PC-3 (cell line): Measurements from ENCODE around the gene GTF3A. TPM values are rescaled to one million over a fixed set of nuclear protein-coding genes. Genes with fewer than 3 reads are reported as not detected.

Experiments used
- ATAC-seq: fragments of 200-7000 bp; cut with Tn5 transposase; 2 replicates; pipeline ENCODE4 v1.9.1; 2020; ENCODE audit warnings: mild to moderate bottlenecking, moderate library complexity
- BruUV-seq: library from RNA; stranded (reverse); fragments of 400-500 nt; replicated peaks from 2 replicates; lab custom pipeline; 2021; lab: Mats Ljungman, UMichigan
- CTCF ChIA-PET: fragments of 300-600 bp; sonication (Branson Sonifier 250); formaldehyde crosslinking; loops from one replicate; lab custom pipeline; 2022; ENCODE audit warnings: antibody characterized with exemption; lab: Charles Lee
- POLR2A ChIA-PET: fragments of 300-600 bp; sonication (Branson Sonifier 250); formaldehyde crosslinking; loops from one replicate; lab custom pipeline; 2022; ENCODE audit warnings: antibody characterized with exemption; ENCODE audit not compliant: unreplicated experiment; lab: Charles Lee
- DNase-seq: peaks from one replicate; pipeline ENCODE4 v3.0.0-alpha.2; 2015
- H2AFZ ChIP-seq: fragments of 300-600 bp; sonication (generic); 2 replicates; pipeline ENCODE4 v1.6.0; 2016; ENCODE audit warnings: antibody characterized with exemption, low read length
- H3F3A ChIP-seq: fragments of 300-600 bp; sonication (generic); one replicate; pipeline ENCODE4 v1.6.0; 2017; ENCODE audit warnings: antibody characterized with exemption, low read length, control low read depth, mild to moderate bottlenecking; ENCODE audit not compliant: unreplicated experiment
- H3K27ac ChIP-seq: fragments of 300-600 bp; sonication (generic); 2 replicates; pipeline ENCODE4 v1.5.1; 2016; ENCODE audit warnings: mild to moderate bottlenecking, low read length
- H3K27me3 ChIP-seq: fragments of 300-600 bp; sonication (generic); 2 replicates; pipeline ENCODE4 v1.6.1; 2016; ENCODE audit warnings: low read length, mixed read lengths
- H3K36me3 ChIP-seq: fragments of 300-600 bp; sonication (generic); 2 replicates; pipeline ENCODE4 v1.6.1; 2016; ENCODE audit warnings: low read depth, mixed run types, low read length, mixed read lengths
- H3K4me1 ChIP-seq: fragments of 300-600 bp; sonication (generic); 2 replicates; pipeline ENCODE4 v1.5.1; 2016; ENCODE audit warnings: low read length; ENCODE audit not compliant: insufficient read depth
- H3K4me2 ChIP-seq: fragments of 300-600 bp; sonication (generic); 2 replicates; pipeline ENCODE4 v1.6.0; 2016; ENCODE audit warnings: low read length
- H3K4me3 ChIP-seq: fragments of 300-600 bp; sonication (generic); 2 replicates; pipeline ENCODE4 v1.5.1; 2016; ENCODE audit warnings: mild to moderate bottlenecking, low read length, mixed read lengths
- H3K79me2 ChIP-seq: fragments of 300-600 bp; sonication (generic); 2 replicates; pipeline ENCODE4 v1.6.1; 2017; ENCODE audit warnings: low read length, mixed read lengths
- H3K9ac ChIP-seq: fragments of 300-600 bp; sonication (generic); 2 replicates; pipeline ENCODE4 v1.6.0; 2016; ENCODE audit warnings: mild to moderate bottlenecking, low read length
- H3K9me2 ChIP-seq: fragments of 300-600 bp; sonication (generic); replicated peaks from 2 replicates; pipeline ENCODE4 v1.6.1; 2016; ENCODE audit warnings: mixed run types, low read length, mixed read lengths
- H3K9me3 ChIP-seq: fragments of 300-600 bp; sonication (generic); 2 replicates; pipeline ENCODE4 v1.6.1; 2016; ENCODE audit warnings: low read length, mixed read lengths
- H4K20me1 ChIP-seq: fragments of 300-600 bp; sonication (generic); 2 replicates; pipeline ENCODE4 v1.6.1; 2016; ENCODE audit warnings: low read length, mixed read lengths
- EZH2 ChIP-seq: fragments of 300-600 bp; sonication (generic); IDR thresholded peaks from one replicate; pipeline ENCODE4 v1.6.1; 2017; ENCODE audit warnings: antibody characterized with exemption, mild to moderate bottlenecking, low read length; ENCODE audit not compliant: unreplicated experiment
- EZH2phosphoT487 ChIP-seq: fragments of 300-600 bp; sonication (generic); IDR thresholded peaks from 2 replicates; pipeline ENCODE4 v1.6.1; 2018; ENCODE audit warnings: mild to moderate bottlenecking, antibody characterized with exemption, low read length, borderline replicate concordance
- intact Hi-C: fragments of 100-400 bp; cut with micrococcal nuclease; formaldehyde crosslinking; loops from 2 replicates; pipeline ENCODE4 v1.9.0; 2023
- total RNA-seq: library from RNA; depleted of rRNA; stranded (reverse); fragments of >200 nt; gene quantifications from 2 replicates; pipeline ENCODE4 v1.2.3, GENCODE V29; 2014
- TF ChIP-seq, protein P1 (sequence below): fragments of 300-600 bp; sonication (generic); conservative IDR thresholded peaks from 2 replicates; pipeline ENCODE4 v1.5.1; 2017; ENCODE audit warnings: antibody characterized with exemption, low read depth, mild to moderate bottlenecking, low read length

The GTF3A gene
- total RNA-seq, 1 experiment from 2014 or later: 201 TPM

DNA sequence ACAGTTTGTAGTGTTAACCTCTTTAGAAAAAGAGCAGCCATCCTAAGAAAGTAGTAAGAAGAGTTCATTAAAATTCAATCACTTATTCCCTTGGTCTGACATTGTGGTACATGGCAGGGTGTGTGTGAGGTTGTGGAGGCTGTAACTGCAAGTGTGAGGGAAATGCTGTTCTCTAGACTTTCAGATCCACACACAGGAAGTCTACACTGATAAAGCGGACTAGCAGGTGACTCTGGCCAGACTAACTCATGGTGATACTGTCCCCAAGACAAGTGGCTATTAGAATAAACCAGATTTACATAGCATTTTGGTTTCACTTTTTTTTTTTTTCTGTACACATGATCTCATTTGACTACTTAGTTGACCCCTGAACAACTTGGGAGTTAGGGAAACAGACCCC is 16.0 kb downstream of the GTF3A start:
- no peaks in the 10 kb centered on the region for H3K9me2 ChIP-seq
- H3K36me3 ChIP-seq: peaks cover 10% of the 10 kb centered on the region; the same call in 1 of the 2 replicates
- no peaks in the 10 kb centered on the region for H4K20me1 ChIP-seq
- H2AFZ ChIP-seq: no peak overlapping the region
- no peak overlapping the region for H3K4me3 ChIP-seq
- no peak for DNase-seq
- no peak overlapping the region for H3K4me2 ChIP-seq
- no TSS peak for BruUV-seq
- ATAC-seq: no peak
- H3K9me3 ChIP-seq: no peaks in the 10 kb centered on the region
- intact Hi-C loops: no loop called here
- no peak overlapping the region for H3K9ac ChIP-seq
- H3K27me3 ChIP-seq: no peaks in the 10 kb centered on the region
- no peak for TF ChIP-seq EZH2phosphoT487
- no peak for TF ChIP-seq EZH2
- TF ChIP-seq, protein P1, sequence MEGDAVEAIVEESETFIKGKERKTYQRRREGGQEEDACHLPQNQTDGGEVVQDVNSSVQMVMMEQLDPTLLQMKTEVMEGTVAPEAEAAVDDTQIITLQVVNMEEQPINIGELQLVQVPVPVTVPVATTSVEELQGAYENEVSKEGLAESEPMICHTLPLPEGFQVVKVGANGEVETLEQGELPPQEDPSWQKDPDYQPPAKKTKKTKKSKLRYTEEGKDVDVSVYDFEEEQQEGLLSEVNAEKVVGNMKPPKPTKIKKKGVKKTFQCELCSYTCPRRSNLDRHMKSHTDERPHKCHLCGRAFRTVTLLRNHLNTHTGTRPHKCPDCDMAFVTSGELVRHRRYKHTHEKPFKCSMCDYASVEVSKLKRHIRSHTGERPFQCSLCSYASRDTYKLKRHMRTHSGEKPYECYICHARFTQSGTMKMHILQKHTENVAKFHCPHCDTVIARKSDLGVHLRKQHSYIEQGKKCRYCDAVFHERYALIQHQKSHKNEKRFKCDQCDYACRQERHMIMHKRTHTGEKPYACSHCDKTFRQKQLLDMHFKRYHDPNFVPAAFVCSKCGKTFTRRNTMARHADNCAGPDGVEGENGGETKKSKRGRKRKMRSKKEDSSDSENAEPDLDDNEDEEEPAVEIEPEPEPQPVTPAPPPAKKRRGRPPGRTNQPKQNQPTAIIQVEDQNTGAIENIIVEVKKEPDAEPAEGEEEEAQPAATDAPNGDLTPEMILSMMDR: no peak
- ChIA-PET CTCF (no interaction called here), POLR2A (no interaction called here)
- no peaks in the 10 kb centered on the region for H3F3A ChIP-seq
- H3K79me2 ChIP-seq: peaks cover 10% of the 10 kb centered on the region
- H3K4me1 ChIP-seq: no peaks in the 10 kb centered on the region
- no peak overlapping the region for H3K27ac ChIP-seq

- BruUV-seq: no TSS peak
- CTCF ChIA-PET: no interaction called here
- intact Hi-C loops: no loop called here
- H3K27ac ChIP-seq: no peak overlapping the region
- no peak overlapping the region for H3K9ac ChIP-seq
- H3K9me2 ChIP-seq: no peaks in the 10 kb centered on the region
- H3K4me1 ChIP-seq: no peaks in the 10 kb centered on the region
- no peak overlapping the region for H3K4me3 ChIP-seq
- no peak overlapping the region for H2AFZ ChIP-seq
- ATAC-seq (no peak), DNase-seq (no peak)
- no peaks in the 10 kb centered on the region for H3K27me3 ChIP-seq
- TF ChIP-seq, protein P1: no peak
- TF ChIP-seq EZH2phosphoT487 (no peak), EZH2 (no peak)
- H3K9me3 ChIP-seq: no peaks in the 10 kb centered on the region
- no peaks in the 10 kb centered on the region for H3K36me3 ChIP-seq
- peaks cover 23% of the 10 kb centered on the region for H3K79me2 ChIP-seq
- no peaks in the 10 kb centered on the region for H3F3A ChIP-seq
- H3K4me2 ChIP-seq: no peak overlapping the region
- H4K20me1 ChIP-seq: no peaks in the 10 kb centered on the region
- POLR2A ChIA-PET: no interaction called here
These were observed 17.7 kb downstream of the GTF3A start for GRCh38 chr13:27442071-27442647.

DNA sequence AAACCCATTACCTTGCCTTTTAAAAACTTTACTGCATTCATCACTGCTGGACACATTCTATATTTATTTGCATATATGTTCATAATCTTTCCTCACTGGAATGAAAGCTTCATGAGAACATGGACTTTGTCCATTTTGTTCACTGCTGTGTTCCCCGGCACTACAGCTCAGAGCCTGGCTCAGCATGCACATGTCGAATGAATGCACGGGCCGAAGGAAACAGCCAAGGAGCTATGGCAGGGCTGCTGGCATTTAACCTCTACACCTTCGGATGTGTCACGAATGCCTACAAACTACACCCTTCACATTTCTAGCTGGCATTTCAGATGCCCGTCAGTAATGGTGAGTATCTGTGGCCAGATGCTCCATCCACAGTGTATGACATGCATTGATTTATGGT is 18.4 kb downstream of the GTF3A start:
- Histone ChIP-seq H3K4me1 (no peaks in the 10 kb centered on the region), H3K9me3 (no peaks in the 10 kb centered on the region), H3K27ac (no peak overlapping the region), H3K9me2 (no peaks in the 10 kb centered on the region), H3K4me3 (no peak overlapping the region), H2AFZ (no peak overlapping the region), H3K79me2 (peaks cover 30% of the 10 kb centered on the region), H3K9ac (no peak overlapping the region), H3K27me3 (no peaks in the 10 kb centered on the region), H4K20me1 (no peaks in the 10 kb centered on the region), H3K36me3 (no peaks in the 10 kb centered on the region), H3F3A (no peaks in the 10 kb centered on the region), H3K4me2 (no peak overlapping the region)
- TF ChIP-seq EZH2phosphoT487 (no peak), EZH2 (no peak)
- TF ChIP-seq, protein P1: no peak
- ATAC-seq (no peak), DNase-seq (no peak)
- POLR2A ChIA-PET: no interaction called here
- intact Hi-C loops: no loop called here
- CTCF ChIA-PET: no interaction called here
- BruUV-seq: no TSS peak
